GM23248 (cell line): ENCODE measurements around the gene LRRC58. TPM values are rescaled to one million over a fixed set of nuclear protein-coding genes. Genes with fewer than 3 reads are reported as not detected.
"Not testable (repeated sequence)": the region's sequence is repeated elsewhere in the genome, so short reads cannot be mapped to it uniquely, and the experiment has no call there.

Source experiments
- DNase-seq: peaks from one replicate; pipeline ENCODE4 v3.0.0-alpha.2; 2015
- H2AFZ ChIP-seq: fragments of 200-600 bp; sonication (generic); 2 replicates; pipeline ENCODE4 v1.6.1; 2016; ENCODE audit warnings: antibody characterized with exemption
- H3F3A ChIP-seq: fragments of 200-600 bp; sonication (generic); 2 replicates; pipeline ENCODE4 v1.6.1; 2016; ENCODE audit warnings: mild to moderate bottlenecking, antibody characterized with exemption, mixed run types; ENCODE audit not compliant: insufficient read depth
- H3K27ac ChIP-seq: fragments of 200-600 bp; sonication (generic); 2 replicates; pipeline ENCODE4 v1.5.1; 2016; ENCODE audit warnings: mild to moderate bottlenecking
- H3K27me3 ChIP-seq: fragments of 200-600 bp; sonication (generic); replicated peaks from 2 replicates; pipeline ENCODE4 v1.6.1; 2016; ENCODE audit warnings: mild to moderate bottlenecking; ENCODE audit not compliant: insufficient read depth
- H3K36me3 ChIP-seq: fragments of 200-600 bp; sonication (generic); 2 replicates; pipeline ENCODE4 v1.6.1; 2016; ENCODE audit warnings: low read depth, mild to moderate bottlenecking
- H3K4me1 ChIP-seq: fragments of 200-600 bp; sonication (generic); 2 replicates; pipeline ENCODE4 v1.6.1; 2016; ENCODE audit warnings: mild to moderate bottlenecking; ENCODE audit not compliant: insufficient read depth
- H3K4me2 ChIP-seq: fragments of 200-600 bp; sonication (generic); one replicate; pipeline ENCODE4 v1.6.1; 2016; ENCODE audit warnings: mild to moderate bottlenecking; ENCODE audit not compliant: unreplicated experiment
- H3K4me3 ChIP-seq: fragments of 200-600 bp; sonication (generic); 2 replicates; pipeline ENCODE4 v1.5.1; 2016; ENCODE audit warnings: mild to moderate bottlenecking
- H3K79me2 ChIP-seq: fragments of 200-600 bp; sonication (generic); 2 replicates; pipeline ENCODE4 v1.6.1; 2016; ENCODE audit warnings: mild to moderate bottlenecking; ENCODE audit not compliant: insufficient read depth
- H3K9ac ChIP-seq: fragments of 200-600 bp; sonication (generic); 2 replicates; pipeline ENCODE4 v1.6.1; 2016; ENCODE audit warnings: mild to moderate bottlenecking
- H3K9me2 ChIP-seq: fragments of 200-600 bp; sonication (generic); 2 replicates; pipeline ENCODE4 v1.6.1; 2016; ENCODE audit warnings: mixed run types, mild to moderate bottlenecking, moderate library complexity; ENCODE audit not compliant: insufficient read depth
- H3K9me3 ChIP-seq: fragments of 200-600 bp; sonication (generic); one replicate; pipeline ENCODE4 v1.6.1; 2017; ENCODE audit warnings: low read depth
- H4K20me1 ChIP-seq: fragments of 200-600 bp; sonication (generic); 2 replicates; pipeline ENCODE4 v1.6.0; 2016; ENCODE audit not compliant: insufficient read depth
- EZH2 ChIP-seq: fragments of 200-600 bp; sonication (generic); IDR thresholded peaks from 2 replicates; pipeline ENCODE4 v1.6.1; 2018; ENCODE audit warnings: antibody characterized with exemption, mild to moderate bottlenecking; ENCODE audit not compliant: insufficient read depth, poor library complexity, severe bottlenecking
- EZH2phosphoT487 ChIP-seq: fragments of 200-600 bp; sonication (generic); IDR thresholded peaks from 2 replicates; pipeline ENCODE4 v1.6.1; 2018; ENCODE audit warnings: antibody characterized with exemption, moderate library complexity, mild to moderate bottlenecking, low read depth; ENCODE audit not compliant: insufficient read depth
- WGBS, 2 experiments: methylation state at CpG; one replicate each; pipeline ENCODE4 v1.1.6; 2015 to 2017; ENCODE audit warnings: low lambda C conversion rate in 2 of 2, low coverage in 1 of 2; ENCODE audit errors: missing lambda C conversion rate in 2 of 2; 5-methylcytosine and 5-hydroxymethylcytosine counted together
- in situ Hi-C: fragments of 300-500 bp; cut with MboI; formaldehyde crosslinking; loops from 2 replicates; pipeline ENCODE4 v1.15.0; 2020
- polyA plus RNA-seq: library from polyadenylated mRNA; unstranded; fragments of >200 nt; fragmentation: Nextera tagmentation; extraction: Ambion mirVana; gene quantifications from 2 replicates; pipeline ENCODE4 v1.2.1, GENCODE V29; 2016
- total RNA-seq: library from RNA; depleted of rRNA; stranded (reverse); fragments of >200 nt; shearing (Covaris generic); gene quantifications from 2 replicates; pipeline ENCODE4 v1.2.3, GENCODE V29; 2014

LRRC58 gene
- total and polyA plus RNA-seq, 2 experiments from 2014 or later, result 13.1 to 34.4 TPM

- in situ Hi-C loops, result no loop called here
- no peaks in the 10 kb centered on the region for H3K9me3 ChIP-seq
- TF ChIP-seq EZH2phosphoT487, result no peak
- TF ChIP-seq EZH2, result no peak
Measured at GRCh38 chr3:120338517-120338916, 10.6 kb downstream of the LRRC58 start.

GRCh38 chr3:120332646-120333045 lies 16.5 kb downstream of the LRRC58 start:
- peaks cover 35% of the 10 kb centered on the region for H3K79me2 ChIP-seq
- H3K27ac ChIP-seq, result no peak overlapping the region
- H3K4me1 ChIP-seq, result no peaks in the 10 kb centered on the region
- H3K9me3 ChIP-seq, result no peaks in the 10 kb centered on the region
- no peak overlapping the region for H3K4me2 ChIP-seq
- no peak for DNase-seq
- no peaks in the 10 kb centered on the region for H3F3A ChIP-seq
- peaks cover 47% of the 10 kb centered on the region for H3K36me3 ChIP-seq
- in situ Hi-C loops, result no loop called here
- no peak for TF ChIP-seq EZH2
- peaks cover 9% of the 10 kb centered on the region; the same call in 1 of the 2 replicates for H4K20me1 ChIP-seq
- no peak overlapping the region for H2AFZ ChIP-seq
- no peak overlapping the region for H3K9ac ChIP-seq
- WGBS, 2 experiments, result 96 to 97% methylated on average over 8 of the region's 8 CpGs
- no peaks in the 10 kb centered on the region for H3K9me2 ChIP-seq
- H3K27me3 ChIP-seq, result no peaks in the 10 kb centered on the region
- H3K4me3 ChIP-seq, result no peak overlapping the region

More at GRCh38 chr3:120338517-120338916, 10.6 kb downstream of the LRRC58 start:
- no peak overlapping the region for H3K4me3 ChIP-seq
- WGBS, 2 experiments, result 87 to 100% methylated on average over 1 of the region's 1 CpG
- no peaks in the 10 kb centered on the region for H3K9me2 ChIP-seq
- H3K4me1 ChIP-seq, result no peaks in the 10 kb centered on the region
- H3F3A ChIP-seq, result no peaks in the 10 kb centered on the region
- peaks cover 89% of the 10 kb centered on the region for H3K79me2 ChIP-seq
- no peak overlapping the region for H3K9ac ChIP-seq
- H3K36me3 ChIP-seq, result peaks cover 15% of the 10 kb centered on the region
- no peaks in the 10 kb centered on the region for H3K27me3 ChIP-seq
- no peak for DNase-seq
- H4K20me1 ChIP-seq, result peaks cover 21% of the 10 kb centered on the region
- H3K27ac ChIP-seq, result no peak overlapping the region
- H2AFZ ChIP-seq, result no peak overlapping the region
- no peak overlapping the region for H3K4me2 ChIP-seq

- Histone ChIP-seq H3K79me2 (peaks cover 21% of the 10 kb centered on the region), H3K27ac (no peak overlapping the region), H4K20me1 (peaks cover 9% of the 10 kb centered on the region; the same call in 1 of the 2 replicates), H3K9me2 (no peaks in the 10 kb centered on the region), H3K4me1 (no peaks in the 10 kb centered on the region), H3K27me3 (no peaks in the 10 kb centered on the region), H3K4me3 (no peak overlapping the region), H3K36me3 (peaks cover 47% of the 10 kb centered on the region), H2AFZ (no peak overlapping the region), H3F3A (no peaks in the 10 kb centered on the region), H3K9me3 (no peaks in the 10 kb centered on the region), H3K4me2 (no peak overlapping the region), H3K9ac (no peak overlapping the region)
- in situ Hi-C loops, result no loop called here
- 98 to 100% methylated on average over 2 of the region's 2 CpGs for WGBS, 2 experiments
- no peak for TF ChIP-seq EZH2phosphoT487
- no peak for TF ChIP-seq EZH2
- no peak for DNase-seq
Measured at GRCh38 chr3:120331076-120331475, 18.1 kb downstream of the LRRC58 start.

- no peaks in the 10 kb centered on the region for H3K9me3 ChIP-seq
- no peaks in the 10 kb centered on the region for H3K27me3 ChIP-seq
- peaks cover 17% of the 10 kb centered on the region for H3K36me3 ChIP-seq
- 96 to 99% methylated on average over 2 of the region's 2 CpGs for WGBS, 2 experiments
- H4K20me1 ChIP-seq, result no peaks in the 10 kb centered on the region
- in situ Hi-C loops, result no loop called here
- no peaks in the 10 kb centered on the region for H3K79me2 ChIP-seq
- TF ChIP-seq EZH2 (no peak), EZH2phosphoT487 (no peak)
- H3K9ac ChIP-seq, result no peak overlapping the region
- H3K9me2 ChIP-seq, result no peaks in the 10 kb centered on the region
- DNase-seq, result no peak
- H3F3A ChIP-seq, result no peaks in the 10 kb centered on the region
- no peak overlapping the region for H3K4me2 ChIP-seq
- no peak overlapping the region for H2AFZ ChIP-seq
- H3K4me3 ChIP-seq, result no peak overlapping the region
- no peak overlapping the region for H3K27ac ChIP-seq
- H3K4me1 ChIP-seq, result no peaks in the 10 kb centered on the region
Measured at GRCh38 chr3:120326784-120327183, 22.4 kb downstream of the LRRC58 start.

GRCh38 chr3:120324190-120324589 lies 25.0 kb downstream of the LRRC58 start:
- Histone ChIP-seq H3K9me3 (no peaks in the 10 kb centered on the region), H2AFZ (no peak overlapping the region), H3F3A (no peaks in the 10 kb centered on the region), H3K36me3 (no peaks in the 10 kb centered on the region; the same call in 1 of the 2 replicates), H3K9me2 (no peaks in the 10 kb centered on the region), H3K27ac (no peak overlapping the region), H3K4me1 (no peaks in the 10 kb centered on the region), H3K4me2 (no peak overlapping the region), H3K27me3 (no peaks in the 10 kb centered on the region), H4K20me1 (no peaks in the 10 kb centered on the region), H3K9ac (no peak overlapping the region), H3K79me2 (no peaks in the 10 kb centered on the region), H3K4me3 (no peak overlapping the region)
- DNase-seq, result peak; percentile 52
- TF ChIP-seq EZH2 (no peak), EZH2phosphoT487 (no peak)
- in situ Hi-C loops, result no loop called here
- WGBS, 2 experiments, result 15 to 18% methylated on average over 1 of the region's 1 CpG

GRCh38 chr3:120323761-120324160 lies 25.4 kb downstream of the LRRC58 start:
- H3K79me2 ChIP-seq, H3K4me1 ChIP-seq, in situ Hi-C loops, H3K9ac ChIP-seq, H3F3A ChIP-seq, H3K4me2 ChIP-seq, H3K27ac ChIP-seq, H3K27me3 ChIP-seq, H3K9me3 ChIP-seq, H2AFZ ChIP-seq, H3K4me3 ChIP-seq, H3K9me2 ChIP-seq, H4K20me1 ChIP-seq, H3K36me3 ChIP-seq: not testable (repeated sequence)
- DNase-seq, result peak; percentile 30
- WGBS, 2 experiments, result 71 to 77% methylated on average over 4 of the region's 4 CpGs
